Motor neuron (in vitro differentiated cells): ENCODE measurements around the gene OSBPL10. TPM values are rescaled to one million over a fixed set of nuclear protein-coding genes. Genes with fewer than 3 reads are reported as not detected.

ENCODE experiments used
- ATAC-seq, 8 experiments: fragments of 200-7000 bp; cut with Tn5 transposase; replicated peaks in 6 of 8; 2 replicates each; pipeline ENCODE4 v1.8.0; 2021; ENCODE audit warnings: mild to moderate bottlenecking in 8 of 8, moderate library complexity in 8 of 8
- H3K27ac ChIP-seq, 2 donors: fragments of 250-450 bp; sonication (Bioruptor Pico); 2 replicates each; pipeline ENCODE4 v1.9.0; 2021; ENCODE audit warnings: antibody characterized with exemption in 2 of 2, mild to moderate bottlenecking in 2 of 2, moderate library complexity in 1 of 2
- H3K4me1 ChIP-seq, 2 donors: fragments of 250-450 bp; sonication (Bioruptor Pico); replicated peaks in 1 of 2; 2 replicates each; pipeline ENCODE4 v1.6.1; 2021; ENCODE audit warnings: antibody characterized with exemption in 2 of 2, mild to moderate bottlenecking in 2 of 2, moderate library complexity in 1 of 2
- H3K4me3 ChIP-seq, 5 donors: fragments of 250-450 bp; sonication (Bioruptor Pico); 2 replicates each; pipeline ENCODE4 v1.9.0; 2021; ENCODE audit warnings: antibody characterized with exemption in 5 of 5, mild to moderate bottlenecking in 5 of 5, moderate library complexity in 4 of 5
- WGBS, 10 experiments: fragments of 450-650 bp; shearing (Covaris generic); methylation state at CpG; one replicate each; pipeline ENCODE4 v1.0.0; 2022; 5-methylcytosine and 5-hydroxymethylcytosine counted together
- in situ Hi-C, 9 experiments: fragments of 400-800 bp; cut with MboI; loops; one replicate each; pipeline ENCODE4 v1.15.0; 2021; ENCODE audit warnings: low sequenced_read_pairs in 9 of 9, low pct_unique_long_range_greater_than_20kb in 2 of 9; ENCODE audit not compliant: unreplicated experiment in 9 of 9
- total RNA-seq, 8 experiments: library from RNA; unstranded; fragments of 300-600 nt; gene quantifications; 2 replicates each; pipeline versions ENCODE4 v1.2.3 to v1.2.4, GENCODE V29; 2022

The OSBPL10 gene
- total RNA-seq, 8 experiments from 2014 or later = 1.9 to 35.0 (median 2.9) TPM

DNA sequence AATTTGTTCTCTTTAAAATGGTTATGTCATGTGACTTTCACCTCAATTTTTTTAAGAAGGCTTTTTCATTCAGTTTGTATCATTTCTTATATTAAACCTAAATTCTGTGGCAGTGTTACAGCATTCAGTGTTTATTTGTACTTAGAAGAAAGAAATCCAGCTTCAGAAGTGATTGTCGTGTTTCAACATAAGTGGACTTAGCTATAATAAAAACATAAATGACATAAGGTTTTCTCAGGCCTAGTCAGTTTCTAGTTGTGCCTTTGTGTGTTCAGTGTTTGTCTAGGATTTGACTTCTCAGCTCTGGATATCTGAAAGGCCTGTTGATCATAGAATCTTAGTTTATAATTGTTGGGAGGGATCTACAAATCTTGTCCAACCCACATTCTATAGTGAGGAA is 367.9 kb downstream of the OSBPL10 start:
- no peak overlapping the region for H3K4me3 ChIP-seq
- ATAC-seq = no peak
- WGBS, 10 experiments = 88 to 100% (median 100%) methylated on average over 1 of the region's 1 CpG; no CpG with 5 or more reads in 3 of the 10 experiments
- in situ Hi-C loops = no loop called here
- peaks cover 0 to 3% of the 10 kb centered on the region in 2 donors for H3K4me1 ChIP-seq
- no peak overlapping the region for H3K27ac ChIP-seq

Other genes starting within 250 kb of the OSBPL10 start
- gene ZNF860, start 488 bp upstream of the OSBPL10 start, total RNA-seq = 1 to 10 TPM in 1 of 8 experiments, under 1 TPM in 6, not detected in 1; 0.13 to 1.7 (median 0.38) TPM
- gene GPD1L, start 125.4 kb upstream of the OSBPL10 start, total RNA-seq = 10 to 100 TPM in 2 of 8 experiments, 1 to 10 TPM in 6; 5.0 to 33.2 (median 8.5) TPM